CD4-positive, alpha-beta T cell treated with Interleukin-2 at 100 ng/mL for 4 hours (primary cell): ENCODE measurements around the gene WDR64.
"Not testable (repeated sequence)": the region's sequence is repeated elsewhere in the genome, so short reads cannot be mapped to it uniquely, and the experiment has no call there.

ENCODE experiments used
- DNase-seq: peaks from one replicate; pipeline ENCODE4 v3.0.0-alpha.2; 2020; ENCODE audit warnings: low spot score

The WDR64 gene

DNA sequence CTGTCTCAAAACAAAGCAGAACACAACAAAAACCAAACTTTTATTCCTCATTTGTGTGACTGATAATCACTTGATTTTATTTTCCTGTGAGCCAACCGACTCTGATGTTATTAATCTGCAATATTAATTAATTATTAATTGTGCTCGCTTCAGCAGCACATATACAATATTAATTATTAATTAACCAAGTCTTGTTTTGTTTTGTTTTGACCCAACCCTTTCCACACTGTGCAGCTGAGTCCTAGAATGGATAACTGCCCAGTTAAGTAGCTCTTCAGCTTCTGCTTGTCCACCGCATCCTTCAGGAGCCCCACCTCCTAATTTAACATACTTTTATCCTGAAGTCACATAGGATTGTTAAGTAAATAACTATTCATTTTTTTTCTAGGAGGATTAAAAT, 148.6 kb downstream of the WDR64 start:
- DNase-seq: no peak

GRCh38 chr1:241802863-241803262, 150.8 kb downstream of the WDR64 start:
- no peak for DNase-seq

- not testable (repeated sequence) for DNase-seq
Measured at GRCh38 chr1:241804706-241805105, 152.6 kb downstream of the WDR64 start.

DNA sequence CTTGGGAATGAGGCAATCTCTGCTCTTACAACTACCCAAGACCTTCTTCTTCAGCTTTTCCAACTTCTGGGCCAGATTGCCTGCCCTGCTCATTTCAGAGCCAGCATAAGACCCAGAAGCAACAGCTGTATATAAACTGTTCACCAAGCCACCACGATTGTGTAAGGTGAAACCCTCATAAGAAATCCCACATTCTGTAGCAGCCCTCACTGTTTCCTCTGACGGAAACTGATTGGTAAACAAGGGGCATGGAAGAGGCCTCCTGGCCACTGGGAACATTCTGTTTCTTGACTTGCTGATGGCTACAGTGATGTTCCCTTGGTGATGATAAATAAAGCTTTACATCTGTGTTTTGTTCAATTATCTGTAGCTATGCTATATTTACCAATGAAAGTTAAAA, 156.2 kb downstream of the WDR64 start:
- no peak for DNase-seq

DNA sequence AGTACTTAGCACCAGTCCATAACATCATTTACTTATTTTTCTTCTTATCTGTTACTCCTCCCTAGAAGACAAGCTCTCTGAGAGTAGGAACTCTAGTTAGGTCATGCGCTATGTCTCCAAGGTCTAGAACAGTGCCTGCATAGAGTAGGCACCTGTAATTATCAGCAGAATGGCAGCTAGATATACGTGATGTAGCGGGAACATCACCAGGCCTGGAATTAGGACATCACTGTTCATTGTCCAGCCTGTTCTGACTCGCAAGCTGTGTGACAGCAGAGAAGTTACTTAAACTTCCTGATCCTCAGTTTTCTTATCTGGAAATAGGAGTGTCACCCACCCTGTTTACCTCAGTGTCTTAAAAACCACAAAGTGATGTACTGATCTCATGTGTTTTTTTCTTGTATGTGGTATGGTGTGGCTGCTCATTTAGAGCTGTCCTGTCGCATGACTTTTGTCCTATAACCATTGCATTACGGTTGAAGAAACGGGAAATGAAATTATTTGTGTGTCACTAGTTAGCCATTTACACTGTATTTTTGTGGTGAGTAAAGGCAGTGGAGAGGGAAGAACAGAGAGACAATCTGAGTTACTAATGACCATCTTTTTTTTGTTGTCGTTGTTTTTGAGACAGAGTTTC, 158.8 kb downstream of the WDR64 start:
- no peak for DNase-seq

DNA sequence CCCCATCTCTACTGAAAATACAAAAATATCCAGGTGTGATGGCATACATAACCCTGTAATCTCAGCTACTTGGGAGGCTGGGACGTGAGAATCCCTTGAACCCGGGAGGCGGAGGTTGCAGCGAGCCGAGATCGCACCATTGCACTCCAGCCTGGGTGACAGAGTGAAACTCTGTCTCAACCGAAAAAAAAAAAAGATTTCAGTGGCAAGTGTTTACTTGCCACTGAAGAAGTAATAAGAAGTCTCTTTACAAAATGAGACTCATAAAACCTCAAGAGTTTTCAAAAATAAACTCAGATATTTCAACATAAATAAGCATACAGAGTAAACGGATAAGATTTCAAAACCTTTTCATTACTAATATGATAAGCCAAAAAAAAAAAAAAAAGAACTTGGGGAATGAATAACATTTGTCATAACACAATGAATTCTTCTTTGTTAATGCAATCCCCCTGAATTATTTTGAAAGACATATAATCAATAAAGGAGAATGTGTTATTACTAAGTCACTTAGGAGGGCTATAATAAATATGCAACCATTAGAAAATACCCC, 161.8 kb downstream of the WDR64 start:
- DNase-seq: no peak

DNA sequence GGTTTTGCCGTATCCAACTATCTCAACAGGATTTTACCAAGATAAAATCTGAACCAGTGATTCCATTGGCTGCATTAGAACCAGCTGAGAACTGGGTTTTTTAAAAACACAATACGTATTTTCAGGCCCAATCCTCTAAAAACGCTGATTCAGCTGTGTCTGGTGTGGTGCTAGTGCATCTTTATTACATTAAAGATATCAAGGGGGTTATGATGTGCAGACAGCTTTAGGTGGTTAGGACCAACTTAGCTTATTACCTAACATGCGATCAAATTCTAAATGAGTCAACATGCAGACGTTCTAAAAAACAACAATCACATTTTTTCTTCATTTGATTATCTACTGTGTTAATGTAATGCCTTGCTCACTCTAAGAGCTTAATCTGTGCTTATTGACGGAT, 163.9 kb downstream of the WDR64 start:
- DNase-seq: no peak

DNA sequence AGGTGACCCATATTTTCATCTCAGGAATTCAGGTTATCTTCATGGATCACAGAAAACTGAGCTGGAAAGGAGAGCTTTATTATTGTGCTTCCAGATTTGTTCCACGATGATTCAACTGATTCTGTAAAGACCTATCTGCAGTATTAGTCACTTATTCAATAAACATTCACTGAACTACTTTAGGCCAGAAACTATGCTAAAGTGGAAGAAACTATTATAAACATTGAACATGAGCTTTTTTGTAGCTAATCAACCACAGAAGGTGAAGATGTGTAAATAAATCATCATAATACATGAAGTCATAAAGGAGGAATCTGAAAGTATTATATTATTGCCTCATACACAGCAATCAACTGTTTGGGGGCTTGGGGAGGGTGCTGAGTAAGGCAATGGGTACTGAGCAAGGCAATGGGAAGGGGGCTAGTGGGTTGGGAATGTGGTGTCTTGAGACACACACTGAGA, 165.3 kb downstream of the WDR64 start:
- no peak for DNase-seq

DNA sequence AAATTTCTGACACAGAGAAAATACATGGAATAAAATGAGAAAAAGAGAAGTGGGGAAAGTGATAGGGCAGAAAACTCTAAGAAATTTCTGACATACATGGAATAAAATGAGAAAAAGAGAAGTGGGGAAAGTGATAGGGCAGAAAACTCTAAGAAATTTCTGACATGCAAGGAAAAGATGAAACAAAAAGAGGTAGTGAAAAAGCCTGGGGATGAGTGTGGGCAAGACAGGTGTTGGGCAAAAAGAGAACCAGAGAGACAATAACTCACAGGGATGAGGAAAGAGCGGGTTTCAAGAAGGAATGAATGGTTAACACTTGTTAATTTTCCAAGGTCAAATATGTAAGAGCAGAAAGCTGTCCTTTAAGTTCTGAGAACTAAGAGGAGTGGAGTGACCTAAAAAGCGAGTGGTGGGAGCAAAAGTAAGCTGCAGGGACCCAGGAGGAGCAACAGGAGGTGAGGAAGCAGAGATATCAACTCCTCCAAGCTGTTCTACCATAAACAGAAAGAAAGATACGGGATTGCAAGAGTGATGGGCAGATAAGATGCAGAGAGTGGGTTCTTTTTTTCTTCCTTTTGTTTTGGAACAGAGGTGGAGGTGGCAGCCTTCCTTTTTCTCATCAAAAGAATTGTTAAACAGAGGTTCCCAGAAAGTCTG, 166.0 kb downstream of the WDR64 start:
- no peak for DNase-seq

DNA sequence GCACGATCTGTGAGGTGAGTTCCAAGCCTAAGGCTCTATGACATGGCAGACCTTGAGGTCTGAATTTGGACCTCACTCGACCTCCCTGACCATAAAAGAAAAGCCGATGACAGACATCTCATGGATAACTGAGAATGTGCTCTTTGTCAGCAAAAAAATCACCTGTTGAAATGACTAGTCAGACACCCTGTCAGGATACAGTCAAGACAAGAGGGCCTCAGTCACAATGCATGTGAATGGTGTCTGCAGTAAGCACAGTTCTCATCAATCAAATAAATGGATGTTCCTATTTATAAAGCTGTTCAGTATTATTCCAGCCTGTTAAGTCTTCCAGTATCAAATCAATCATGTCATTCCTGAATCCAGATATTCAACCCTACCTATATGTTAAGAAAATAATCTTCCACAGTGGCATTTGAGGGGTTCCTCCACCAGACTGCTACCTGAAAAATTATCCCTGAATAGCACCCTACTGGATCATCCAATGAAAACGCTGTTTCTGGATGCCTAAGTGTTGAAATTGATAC, 167.3 kb downstream of the WDR64 start:
- no peak for DNase-seq

DNA sequence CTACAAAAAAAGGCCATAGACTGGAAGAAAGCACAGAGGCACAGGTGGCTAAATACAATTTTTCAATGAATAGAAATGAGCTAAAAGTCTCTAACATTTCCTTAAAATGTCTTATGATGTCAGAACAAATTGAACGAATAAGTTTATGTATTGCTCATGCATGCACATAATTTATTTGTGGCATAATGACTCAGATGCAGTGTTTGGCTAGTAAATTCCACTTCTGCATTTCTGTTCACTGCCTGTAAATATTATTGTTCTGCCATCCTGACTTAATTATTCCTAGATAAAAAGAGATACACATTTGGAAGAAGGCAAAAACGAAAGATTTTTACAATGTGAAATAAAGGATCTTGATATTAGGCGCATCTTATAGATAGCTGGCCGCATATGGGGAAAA, 169.3 kb downstream of the WDR64 start:
- no peak for DNase-seq

DNA sequence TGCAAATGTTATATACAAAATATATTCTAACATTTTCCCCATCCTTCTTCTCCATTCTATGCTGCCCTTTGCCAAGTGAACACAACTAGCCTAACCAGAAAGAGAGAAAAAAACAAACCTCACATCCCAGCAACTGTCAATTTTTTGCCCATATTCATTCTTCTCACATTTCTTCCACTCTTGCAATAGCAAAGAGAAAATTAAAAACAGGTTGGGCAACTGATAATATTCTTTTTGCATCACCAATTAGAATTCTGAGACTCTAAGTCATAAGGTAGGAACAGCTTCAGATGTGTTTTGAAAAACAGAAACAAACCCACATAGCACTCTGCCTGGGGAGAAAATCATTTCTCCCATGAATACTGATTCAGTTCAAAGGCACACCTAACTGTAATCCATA, 170.8 kb downstream of the WDR64 start:
- no peak for DNase-seq

- DNase-seq: no peak
Measured at GRCh38 chr1:241823925-241824324, 171.8 kb downstream of the WDR64 start.

GRCh38 chr1:241825581-241825980, 173.5 kb downstream of the WDR64 start:
- DNase-seq: no peak

DNA sequence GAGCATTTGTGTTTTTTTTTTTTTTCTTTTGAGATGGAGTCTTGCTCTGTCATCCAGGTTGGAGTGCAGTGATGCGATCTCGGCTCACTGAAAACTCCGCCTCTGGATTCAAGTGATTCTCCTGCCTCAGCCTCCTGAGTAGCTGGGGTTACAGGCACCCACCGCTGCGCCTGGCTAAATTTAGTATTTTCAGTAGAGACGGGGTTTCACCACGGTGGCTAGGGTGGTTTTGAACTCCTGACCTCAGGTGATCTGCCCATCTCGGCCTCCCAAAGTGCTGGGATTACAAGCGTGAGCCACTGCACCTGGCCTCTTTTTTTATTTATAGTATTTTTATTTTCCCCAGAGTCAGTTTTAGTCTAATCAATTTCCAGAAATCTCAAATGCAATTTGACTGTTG, 174.5 kb downstream of the WDR64 start:
- DNase-seq: not testable (repeated sequence)

DNA sequence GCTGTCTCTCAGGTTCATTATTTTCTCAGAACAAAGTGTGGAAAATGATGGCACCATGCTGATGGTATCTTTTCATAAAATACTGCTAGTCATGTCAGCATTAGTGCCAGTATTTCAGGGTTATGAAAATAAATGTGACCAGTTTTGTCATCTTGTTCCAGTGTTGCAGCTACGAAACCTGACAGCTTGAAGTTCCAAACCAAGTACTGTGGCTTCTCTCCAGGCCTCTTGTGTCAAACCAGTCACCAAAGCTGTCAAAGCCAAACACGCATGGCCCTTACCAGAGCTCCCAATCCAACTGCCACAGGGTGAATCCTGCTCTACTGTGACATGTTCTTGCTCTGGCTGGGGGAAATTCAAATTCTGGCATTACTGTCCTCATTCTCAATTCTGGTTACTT, 175.2 kb downstream of the WDR64 start:
- no peak for DNase-seq

DNA sequence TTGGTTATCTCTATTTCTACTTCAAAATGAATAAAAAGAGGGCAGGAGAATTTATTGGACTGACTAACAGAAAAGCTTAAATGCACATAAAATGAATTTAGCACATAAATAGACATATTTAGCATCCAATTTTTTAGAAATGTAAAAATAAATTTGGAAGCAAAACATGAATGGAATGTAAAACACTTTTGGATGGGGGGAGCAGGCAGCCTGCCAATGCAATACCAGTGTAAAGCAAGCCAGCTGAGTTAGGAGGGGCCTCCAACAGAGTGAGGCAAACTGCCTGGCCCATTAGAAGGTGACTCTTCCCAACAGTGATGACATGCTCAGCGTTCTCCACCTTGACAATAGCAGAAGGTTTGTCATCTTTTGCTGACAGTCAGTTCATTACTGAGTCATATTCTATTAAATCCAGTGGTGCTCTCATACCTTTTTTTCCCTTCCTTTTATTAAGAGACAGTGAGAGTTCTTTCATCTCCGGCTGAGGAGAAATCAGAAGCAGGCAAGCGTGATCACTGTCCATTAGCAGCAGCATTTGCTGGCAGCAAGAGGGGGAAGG, 176.5 kb downstream of the WDR64 start:
- DNase-seq: no peak

- DNase-seq: no peak
Measured at GRCh38 chr1:241829468-241829867, 177.4 kb downstream of the WDR64 start.

- no peak for DNase-seq
Measured at GRCh38 chr1:241834733-241835377, 182.8 kb downstream of the WDR64 start.

- no peak for DNase-seq
Measured at GRCh38 chr1:241836941-241837340, 184.9 kb downstream of the WDR64 start.

GRCh38 chr1:241837416-241837815, 185.3 kb downstream of the WDR64 start:
- no peak for DNase-seq

DNA sequence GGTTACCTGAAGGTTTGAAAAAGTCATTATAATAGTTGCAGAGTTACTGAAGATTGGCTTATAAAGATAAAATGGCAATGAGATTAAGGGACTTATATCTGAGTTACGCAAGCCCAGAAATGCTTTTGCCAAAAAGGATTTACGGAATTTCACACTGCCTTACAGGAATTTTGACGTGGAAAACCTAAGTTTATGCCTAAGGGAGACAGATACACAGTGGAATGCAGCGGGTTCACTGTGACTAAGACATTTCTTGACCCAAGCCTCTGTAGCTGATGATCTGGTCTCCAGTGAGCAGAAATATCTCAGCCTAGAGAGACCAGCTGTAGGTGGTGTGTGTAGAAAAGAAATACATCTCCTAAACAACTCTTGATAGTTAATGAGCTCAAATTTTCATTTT, 185.8 kb downstream of the WDR64 start:
- no peak for DNase-seq

- DNase-seq: no peak
Measured at GRCh38 chr1:241838897-241839296, 186.8 kb downstream of the WDR64 start.
